IPS-18a (cell line): ENCODE measurements around the gene ARID2.

Experiments used
- H3K27ac ChIP-seq: one replicate; pipeline ENCODE4 v1.5.1; 2013; ENCODE audit warnings: low read length
- H3K27me3 ChIP-seq: one replicate; pipeline ENCODE4 v1.6.1; 2013; ENCODE audit warnings: mild to moderate bottlenecking, low read length; ENCODE audit not compliant: control insufficient read depth, insufficient read depth
- H3K36me3 ChIP-seq: one replicate; pipeline ENCODE4 v1.6.1; 2013; ENCODE audit warnings: low read depth, low read length; ENCODE audit not compliant: control insufficient read depth
- H3K4me1 ChIP-seq: one replicate; pipeline ENCODE4 v1.6.1; 2013; ENCODE audit warnings: low read depth, low read length; ENCODE audit not compliant: control insufficient read depth
- H3K4me3 ChIP-seq: one replicate; pipeline ENCODE4 v1.5.1; 2013; ENCODE audit warnings: low read length
- H3K9ac ChIP-seq: one replicate; pipeline ENCODE4 v1.6.1; 2013; ENCODE audit warnings: mild to moderate bottlenecking, low read length, moderate library complexity
- H3K9me3 ChIP-seq: one replicate; pipeline ENCODE4 v1.6.1; 2013; ENCODE audit warnings: low read depth, low read length; ENCODE audit not compliant: control insufficient read depth

The ARID2 gene

GRCh38 chr12:45831590-45831989 is 102.1 kb downstream of the ARID2 start:
- no peak overlapping the region for H3K9ac ChIP-seq
- no peaks in the 10 kb centered on the region for H3K27me3 ChIP-seq
- no peak overlapping the region for H3K4me3 ChIP-seq
- H3K36me3 ChIP-seq, result peaks cover 14% of the 10 kb centered on the region
- no peak overlapping the region for H3K27ac ChIP-seq
- no peaks in the 10 kb centered on the region for H3K4me1 ChIP-seq
- H3K9me3 ChIP-seq, result no peaks in the 10 kb centered on the region

GRCh38 chr12:45833401-45833800 is 103.9 kb downstream of the ARID2 start:
- Histone ChIP-seq H3K36me3 (peaks cover 20% of the 10 kb centered on the region), H3K9me3 (no peaks in the 10 kb centered on the region), H3K27ac (no peak overlapping the region), H3K4me3 (no peak overlapping the region), H3K9ac (no peak overlapping the region), H3K27me3 (no peaks in the 10 kb centered on the region), H3K4me1 (no peaks in the 10 kb centered on the region)

GRCh38 chr12:45834809-45835208 is 105.3 kb downstream of the ARID2 start:
- Histone ChIP-seq H3K36me3 (peaks cover 30% of the 10 kb centered on the region), H3K4me3 (no peak overlapping the region), H3K9me3 (no peaks in the 10 kb centered on the region), H3K27me3 (no peaks in the 10 kb centered on the region), H3K9ac (no peak overlapping the region), H3K27ac (no peak overlapping the region), H3K4me1 (no peaks in the 10 kb centered on the region)

GRCh38 chr12:45839917-45840316 is 110.4 kb downstream of the ARID2 start:
- Histone ChIP-seq H3K36me3 (peaks cover 41% of the 10 kb centered on the region), H3K4me1 (no peaks in the 10 kb centered on the region), H3K27ac (no peak overlapping the region), H3K27me3 (no peaks in the 10 kb centered on the region), H3K9me3 (no peaks in the 10 kb centered on the region), H3K9ac (no peak overlapping the region), H3K4me3 (no peak overlapping the region)

- H3K36me3 ChIP-seq, result peaks cover 69% of the 10 kb centered on the region
- H3K4me1 ChIP-seq, result no peaks in the 10 kb centered on the region
- no peak overlapping the region for H3K4me3 ChIP-seq
- no peaks in the 10 kb centered on the region for H3K27me3 ChIP-seq
- no peak overlapping the region for H3K27ac ChIP-seq
- H3K9me3 ChIP-seq, result no peaks in the 10 kb centered on the region
- H3K9ac ChIP-seq, result no peak overlapping the region
Observed at GRCh38 chr12:45849289-45849688, 119.8 kb downstream of the ARID2 start.

GRCh38 chr12:45850302-45850701 is 120.8 kb downstream of the ARID2 start:
- peaks cover 64% of the 10 kb centered on the region for H3K36me3 ChIP-seq
- no peak overlapping the region for H3K27ac ChIP-seq

GRCh38 chr12:45852508-45852907 is 123.0 kb downstream of the ARID2 start:
- no peak overlapping the region for H3K27ac ChIP-seq
- no peaks in the 10 kb centered on the region for H3K4me1 ChIP-seq
- H3K36me3 ChIP-seq, result peaks cover 52% of the 10 kb centered on the region
- no peaks in the 10 kb centered on the region for H3K27me3 ChIP-seq
- no peaks in the 10 kb centered on the region for H3K9me3 ChIP-seq
- H3K4me3 ChIP-seq, result no peak overlapping the region
- no peak overlapping the region for H3K9ac ChIP-seq

More at GRCh38 chr12:45850302-45850701, 120.8 kb downstream of the ARID2 start:
- Histone ChIP-seq H3K27me3 (no peaks in the 10 kb centered on the region), H3K4me3 (no peak overlapping the region), H3K4me1 (no peaks in the 10 kb centered on the region), H3K9me3 (no peaks in the 10 kb centered on the region), H3K9ac (no peak overlapping the region)

GRCh38 chr12:45853550-45853949 is 124.0 kb downstream of the ARID2 start:
- H3K4me1 ChIP-seq, result no peaks in the 10 kb centered on the region
- peaks cover 48% of the 10 kb centered on the region for H3K36me3 ChIP-seq
- no peak overlapping the region for H3K27ac ChIP-seq
- H3K27me3 ChIP-seq, result no peaks in the 10 kb centered on the region
- no peak overlapping the region for H3K9ac ChIP-seq
- no peaks in the 10 kb centered on the region for H3K9me3 ChIP-seq
- no peak overlapping the region for H3K4me3 ChIP-seq

GRCh38 chr12:45863332-45863731 is 133.8 kb downstream of the ARID2 start:
- Histone ChIP-seq H3K27ac (no peak overlapping the region), H3K4me3 (no peak overlapping the region), H3K9ac (no peak overlapping the region), H3K27me3 (no peaks in the 10 kb centered on the region), H3K9me3 (no peaks in the 10 kb centered on the region), H3K4me1 (no peaks in the 10 kb centered on the region), H3K36me3 (peaks cover 46% of the 10 kb centered on the region)

GRCh38 chr12:45866299-45866698 is 136.8 kb downstream of the ARID2 start:
- H3K4me3 ChIP-seq, result no peak overlapping the region
- no peaks in the 10 kb centered on the region for H3K9me3 ChIP-seq
- no peak overlapping the region for H3K27ac ChIP-seq
- no peaks in the 10 kb centered on the region for H3K27me3 ChIP-seq
- peaks cover 38% of the 10 kb centered on the region for H3K36me3 ChIP-seq
- H3K4me1 ChIP-seq, result no peaks in the 10 kb centered on the region
- H3K9ac ChIP-seq, result no peak overlapping the region

- Histone ChIP-seq H3K36me3 (peaks cover 32% of the 10 kb centered on the region), H3K4me3 (no peak overlapping the region), H3K9me3 (no peaks in the 10 kb centered on the region), H3K9ac (no peak overlapping the region), H3K27me3 (no peaks in the 10 kb centered on the region), H3K4me1 (no peaks in the 10 kb centered on the region), H3K27ac (no peak overlapping the region)
Observed at GRCh38 chr12:45872446-45872845, 142.9 kb downstream of the ARID2 start.

- no peak overlapping the region for H3K27ac ChIP-seq
- no peaks in the 10 kb centered on the region for H3K4me1 ChIP-seq
- no peaks in the 10 kb centered on the region for H3K9me3 ChIP-seq
- peaks cover 37% of the 10 kb centered on the region for H3K36me3 ChIP-seq
- H3K9ac ChIP-seq, result no peak overlapping the region
- no peak overlapping the region for H3K4me3 ChIP-seq
- H3K27me3 ChIP-seq, result no peaks in the 10 kb centered on the region
Observed at GRCh38 chr12:45877069-45877468, 147.6 kb downstream of the ARID2 start.
